Body of pancreas (tissue), 4 donors: ENCODE results near the gene NEK11.

Experiments
- POLR2A ChIP-seq, 3 donors: fragments of 450-650 bp; IDR thresholded peaks; one replicate each; pipeline ENCODE4 v1.6.1; 2016; ENCODE audit warnings: antibody characterized with exemption in 3 of 3, mild to moderate bottlenecking in 2 of 3
- TF ChIP-seq, protein P1 (sequence below), 7 experiments: fragments of 450-650 bp in 4 of 7; fragments of 200-600 bp in 3 of 7; sonication (generic) in 3 of 7; IDR thresholded peaks; one replicate each; pipeline ENCODE4 v1.5.1; 2016 to 2019; ENCODE audit warnings: antibody characterized with exemption in 7 of 7

DNA sequence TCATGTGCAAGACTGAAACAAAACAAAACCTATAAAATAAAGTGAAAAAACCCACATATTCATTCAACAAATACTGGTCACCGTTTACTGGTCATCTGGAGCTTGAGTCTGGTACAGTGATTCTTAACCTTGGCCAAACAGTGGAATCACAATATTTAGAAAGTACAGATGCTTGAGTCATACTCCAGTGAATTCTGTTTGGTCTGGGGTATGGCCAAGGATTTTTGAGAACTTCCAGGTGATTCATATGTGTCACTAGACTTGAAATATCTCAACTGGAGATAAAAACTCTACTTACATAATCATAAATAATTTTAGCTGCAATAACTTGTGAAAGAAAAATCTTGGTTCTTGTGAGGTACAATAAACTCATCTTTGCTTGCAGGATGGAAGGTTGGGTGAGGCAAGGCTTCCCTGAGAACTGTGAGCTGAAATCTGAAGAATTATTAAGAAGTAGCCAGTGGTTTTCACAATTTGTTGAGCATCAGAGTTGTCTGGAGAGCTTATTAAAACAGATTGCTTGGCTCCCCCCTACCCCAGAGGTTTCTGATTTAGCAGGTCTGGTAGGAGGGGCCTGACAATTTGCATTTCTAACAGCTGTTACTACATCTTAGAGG lies 9.6 kb downstream of the NEK11 start:
- TF ChIP-seq, protein P1, sequence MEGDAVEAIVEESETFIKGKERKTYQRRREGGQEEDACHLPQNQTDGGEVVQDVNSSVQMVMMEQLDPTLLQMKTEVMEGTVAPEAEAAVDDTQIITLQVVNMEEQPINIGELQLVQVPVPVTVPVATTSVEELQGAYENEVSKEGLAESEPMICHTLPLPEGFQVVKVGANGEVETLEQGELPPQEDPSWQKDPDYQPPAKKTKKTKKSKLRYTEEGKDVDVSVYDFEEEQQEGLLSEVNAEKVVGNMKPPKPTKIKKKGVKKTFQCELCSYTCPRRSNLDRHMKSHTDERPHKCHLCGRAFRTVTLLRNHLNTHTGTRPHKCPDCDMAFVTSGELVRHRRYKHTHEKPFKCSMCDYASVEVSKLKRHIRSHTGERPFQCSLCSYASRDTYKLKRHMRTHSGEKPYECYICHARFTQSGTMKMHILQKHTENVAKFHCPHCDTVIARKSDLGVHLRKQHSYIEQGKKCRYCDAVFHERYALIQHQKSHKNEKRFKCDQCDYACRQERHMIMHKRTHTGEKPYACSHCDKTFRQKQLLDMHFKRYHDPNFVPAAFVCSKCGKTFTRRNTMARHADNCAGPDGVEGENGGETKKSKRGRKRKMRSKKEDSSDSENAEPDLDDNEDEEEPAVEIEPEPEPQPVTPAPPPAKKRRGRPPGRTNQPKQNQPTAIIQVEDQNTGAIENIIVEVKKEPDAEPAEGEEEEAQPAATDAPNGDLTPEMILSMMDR (IDR thresholded peaks at IDR 0.05): no peak
- no peak for TF ChIP-seq POLR2A (IDR thresholded peaks at IDR 0.05)
